Measurements from ENCODE around the gene SYT1.
"Not testable (repeated sequence)": the region's sequence is repeated elsewhere in the genome, so short reads cannot be mapped to it uniquely, and the experiment has no call there.

SYT1 gene

GRCh38 chr12:79161249-79161934 is 296.8 kb downstream of the SYT1 start:
- no peak for DNase-seq

GRCh38 chr12:79162147-79162772 is 297.7 kb downstream of the SYT1 start:
- no peak for DNase-seq

GRCh38 chr12:79162948-79163347 is 298.4 kb downstream of the SYT1 start:
- DNase-seq, result no peak

- DNase-seq, result no peak
These were observed 300.3 kb downstream of the SYT1 start for GRCh38 chr12:79164890-79165289.

- DNase-seq, result peak; percentile 17
These were observed 304.1 kb downstream of the SYT1 start for GRCh38 chr12:79168687-79169086.

- DNase-seq, result no peak
These were observed 310.1 kb downstream of the SYT1 start for GRCh38 chr12:79174626-79175025.

GRCh38 chr12:79183003-79183402 is 318.4 kb downstream of the SYT1 start:
- DNase-seq, result no peak

GRCh38 chr12:79183926-79184325 is 319.4 kb downstream of the SYT1 start:
- no peak for DNase-seq

- no peak for DNase-seq
These were observed 321.9 kb downstream of the SYT1 start for GRCh38 chr12:79186506-79186905.

- DNase-seq, result no peak
These were observed 322.5 kb downstream of the SYT1 start for GRCh38 chr12:79187032-79187431.

GRCh38 chr12:79191391-79191790 is 326.8 kb downstream of the SYT1 start:
- no peak for DNase-seq

- DNase-seq, result no peak
These were observed 330.0 kb downstream of the SYT1 start for GRCh38 chr12:79194595-79194994.

- no peak for DNase-seq
These were observed 334.6 kb downstream of the SYT1 start for GRCh38 chr12:79199166-79199565.

- peak; percentile 83 for DNase-seq
These were observed 335.6 kb downstream of the SYT1 start for GRCh38 chr12:79200176-79200575.

- no peak for DNase-seq
These were observed 338.6 kb downstream of the SYT1 start for GRCh38 chr12:79203058-79203647.

GRCh38 chr12:79206871-79207270 is 342.3 kb downstream of the SYT1 start:
- no peak for DNase-seq

GRCh38 chr12:79210403-79210802 is 345.8 kb downstream of the SYT1 start:
- not testable (repeated sequence) for DNase-seq

GRCh38 chr12:79217306-79217705 is 352.7 kb downstream of the SYT1 start:
- peak; percentile 72 for DNase-seq

GRCh38 chr12:79223210-79223609 is 358.6 kb downstream of the SYT1 start:
- no peak for DNase-seq

GRCh38 chr12:79223761-79224160 is 359.2 kb downstream of the SYT1 start:
- no peak for DNase-seq

GRCh38 chr12:79227091-79227490 is 362.5 kb downstream of the SYT1 start:
- no peak for DNase-seq

- no peak for DNase-seq
These were observed 363.1 kb downstream of the SYT1 start for GRCh38 chr12:79227646-79228045.

GRCh38 chr12:79233341-79233781 is 368.8 kb downstream of the SYT1 start:
- no peak for DNase-seq

- DNase-seq, result no peak
These were observed 372.3 kb downstream of the SYT1 start for GRCh38 chr12:79236920-79237319.

Measured in NCI-H146 (cell line).